Fibroblast of lung (primary cell): ENCODE data around the gene SPAAR.

ENCODE experiments used
- EZH2 ChIP-seq: IDR thresholded peaks from 2 replicates; pipeline ENCODE4 v1.5.1; 2012; ENCODE audit warnings: low read length, control low read depth, mild to moderate bottlenecking; ENCODE audit errors: missing control alignments
- TF ChIP-seq, protein P1 (sequence below), 2 donors: IDR thresholded peaks in 1 of 2; conservative IDR thresholded peaks in 1 of 2; 1 replicate in 1 of 2; 2 replicates in 1 of 2; pipeline ENCODE4 v1.5.1; 2011 to 2012; ENCODE audit warnings: low read length in 2 of 2, control low read depth in 1 of 2, inconsistent platforms in 1 of 2, low read depth in 1 of 2, mild to moderate bottlenecking in 1 of 2

DNA sequence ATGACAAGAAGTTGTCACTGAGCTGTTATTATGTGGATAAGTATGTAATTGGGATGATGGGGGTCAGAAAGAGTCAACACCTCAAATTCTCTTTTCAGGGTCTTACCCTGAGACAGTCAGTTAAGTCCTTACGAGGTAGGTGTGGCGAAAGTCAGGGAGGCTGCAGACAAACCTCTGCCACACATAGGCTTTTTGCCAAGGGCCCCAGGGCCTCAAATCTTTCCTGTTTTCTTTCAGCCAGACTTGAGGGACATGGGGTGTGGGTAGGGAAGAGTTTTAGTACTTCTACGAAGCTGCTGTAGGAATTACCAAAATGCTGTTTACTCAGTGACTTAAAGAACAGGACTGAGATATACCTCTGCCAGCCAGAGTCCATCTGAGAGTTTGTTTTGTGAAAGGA is 34.9 kb downstream of the SPAAR start:
- TF ChIP-seq, protein P1, sequence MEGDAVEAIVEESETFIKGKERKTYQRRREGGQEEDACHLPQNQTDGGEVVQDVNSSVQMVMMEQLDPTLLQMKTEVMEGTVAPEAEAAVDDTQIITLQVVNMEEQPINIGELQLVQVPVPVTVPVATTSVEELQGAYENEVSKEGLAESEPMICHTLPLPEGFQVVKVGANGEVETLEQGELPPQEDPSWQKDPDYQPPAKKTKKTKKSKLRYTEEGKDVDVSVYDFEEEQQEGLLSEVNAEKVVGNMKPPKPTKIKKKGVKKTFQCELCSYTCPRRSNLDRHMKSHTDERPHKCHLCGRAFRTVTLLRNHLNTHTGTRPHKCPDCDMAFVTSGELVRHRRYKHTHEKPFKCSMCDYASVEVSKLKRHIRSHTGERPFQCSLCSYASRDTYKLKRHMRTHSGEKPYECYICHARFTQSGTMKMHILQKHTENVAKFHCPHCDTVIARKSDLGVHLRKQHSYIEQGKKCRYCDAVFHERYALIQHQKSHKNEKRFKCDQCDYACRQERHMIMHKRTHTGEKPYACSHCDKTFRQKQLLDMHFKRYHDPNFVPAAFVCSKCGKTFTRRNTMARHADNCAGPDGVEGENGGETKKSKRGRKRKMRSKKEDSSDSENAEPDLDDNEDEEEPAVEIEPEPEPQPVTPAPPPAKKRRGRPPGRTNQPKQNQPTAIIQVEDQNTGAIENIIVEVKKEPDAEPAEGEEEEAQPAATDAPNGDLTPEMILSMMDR (conservative IDR thresholded peaks at IDR 0.05 in 1 of 2, IDR thresholded peaks at IDR 0.05 in 1 of 2; ENCODE audit: low read depth in 1 of 2, low read length in 2 of 2), result no peak
- TF ChIP-seq EZH2, result no peak
